CD4-positive, alpha-beta T cell treated with Interleukin-10 for 1 hour (primary cell): ENCODE data around the gene SDK2.
"Not testable (repeated sequence)": the region's sequence is repeated elsewhere in the genome, so short reads cannot be mapped to it uniquely, and the experiment has no call there.

Experiments used
- DNase-seq: peaks from one replicate; pipeline ENCODE4 v3.0.0-alpha.2; 2020

SDK2 gene

GRCh38 chr17:73474370-73474988 lies 169.8 kb downstream of the SDK2 start:
- peak; percentile 1 for DNase-seq

GRCh38 chr17:73472715-73473114 lies 171.5 kb downstream of the SDK2 start:
- not testable (repeated sequence) for DNase-seq

- no peak for DNase-seq
Measured at GRCh38 chr17:73471924-73472323, 172.3 kb downstream of the SDK2 start.

GRCh38 chr17:73470316-73470826 lies 173.9 kb downstream of the SDK2 start:
- DNase-seq = no peak

GRCh38 chr17:73469311-73469710 lies 174.9 kb downstream of the SDK2 start:
- DNase-seq = no peak

GRCh38 chr17:73468221-73468620 lies 176.0 kb downstream of the SDK2 start:
- no peak for DNase-seq

- DNase-seq = no peak
Measured at GRCh38 chr17:73467651-73468050, 176.6 kb downstream of the SDK2 start.

GRCh38 chr17:73466704-73467433 lies 177.4 kb downstream of the SDK2 start:
- no peak for DNase-seq

- DNase-seq = no peak
Measured at GRCh38 chr17:73465953-73466230, 178.4 kb downstream of the SDK2 start.

- DNase-seq = no peak
Measured at GRCh38 chr17:73465130-73465952, 178.9 kb downstream of the SDK2 start.

GRCh38 chr17:73464447-73464846 lies 179.8 kb downstream of the SDK2 start:
- no peak for DNase-seq

GRCh38 chr17:73463821-73464220 lies 180.4 kb downstream of the SDK2 start:
- DNase-seq = no peak

GRCh38 chr17:73462823-73463222 lies 181.4 kb downstream of the SDK2 start:
- no peak for DNase-seq

- DNase-seq = no peak
Measured at GRCh38 chr17:73459980-73460379, 184.3 kb downstream of the SDK2 start.

- no peak for DNase-seq
Measured at GRCh38 chr17:73455767-73456166, 188.5 kb downstream of the SDK2 start.

GRCh38 chr17:73455050-73455687 lies 189.1 kb downstream of the SDK2 start:
- no peak for DNase-seq

- DNase-seq = not testable (repeated sequence)
Measured at GRCh38 chr17:73453494-73453893, 190.8 kb downstream of the SDK2 start.

- DNase-seq = no peak
Measured at GRCh38 chr17:73453090-73453489, 191.2 kb downstream of the SDK2 start.

GRCh38 chr17:73452009-73452408 lies 192.2 kb downstream of the SDK2 start:
- DNase-seq = no peak

- DNase-seq = no peak
Measured at GRCh38 chr17:73447319-73447718, 196.9 kb downstream of the SDK2 start.

- DNase-seq = no peak
Measured at GRCh38 chr17:73446617-73447016, 197.6 kb downstream of the SDK2 start.

GRCh38 chr17:73445466-73445865 lies 198.8 kb downstream of the SDK2 start:
- no peak for DNase-seq

- DNase-seq = no peak
Measured at GRCh38 chr17:73444021-73444420, 200.2 kb downstream of the SDK2 start.
